Stomach (tissue), 4 donors: ENCODE data around the gene STEAP4.

Source experiments
- EP300 ChIP-seq: sonication (generic); formaldehyde crosslinking; IDR thresholded peaks from one replicate; pipeline ENCODE4 v1.6.1; 2017; ENCODE audit warnings: antibody characterized with exemption
- POLR2A ChIP-seq, 4 donors: fragments of 450-650 bp; IDR thresholded peaks; one replicate each; pipeline ENCODE4 v1.6.1; 2016; ENCODE audit warnings: antibody characterized with exemption in 4 of 4, control low read depth in 2 of 4, mild to moderate bottlenecking in 1 of 4, moderate library complexity in 1 of 4
- POLR2AphosphoS5 ChIP-seq, 3 donors: sonication (generic); formaldehyde crosslinking; IDR thresholded peaks; one replicate each; pipeline ENCODE4 v1.6.1; 2016; ENCODE audit warnings: antibody characterized with exemption in 3 of 3
- TF ChIP-seq, protein P1 (sequence below), 7 experiments: fragments of 450-650 bp in 4 of 7; fragments of 200-600 bp in 3 of 7; sonication (generic) in 3 of 7; IDR thresholded peaks; one replicate each; pipeline ENCODE4 v1.5.1; 2016 to 2019; ENCODE audit warnings: antibody characterized with exemption in 7 of 7, control low read depth in 2 of 7, mild to moderate bottlenecking in 1 of 7

DNA sequence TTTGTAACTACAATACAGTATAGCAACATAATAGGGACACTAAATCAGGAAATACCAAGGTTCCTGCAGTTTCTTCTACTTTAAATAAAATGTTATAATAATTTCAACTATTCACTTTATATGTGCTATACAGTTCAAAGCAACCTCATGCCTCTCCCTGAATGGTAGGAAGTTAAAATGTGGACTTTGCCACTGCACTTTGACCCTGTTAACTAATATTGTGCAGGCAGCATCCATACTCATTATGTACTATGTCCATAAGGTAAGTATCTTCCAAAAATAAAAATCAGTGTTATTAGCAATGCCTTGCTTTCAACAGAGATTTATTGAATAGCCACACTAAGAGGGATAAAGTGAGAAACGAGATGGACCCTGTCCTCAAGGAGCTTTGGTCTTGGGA is 4.8 kb downstream of the STEAP4 start:
- TF ChIP-seq, protein P1, sequence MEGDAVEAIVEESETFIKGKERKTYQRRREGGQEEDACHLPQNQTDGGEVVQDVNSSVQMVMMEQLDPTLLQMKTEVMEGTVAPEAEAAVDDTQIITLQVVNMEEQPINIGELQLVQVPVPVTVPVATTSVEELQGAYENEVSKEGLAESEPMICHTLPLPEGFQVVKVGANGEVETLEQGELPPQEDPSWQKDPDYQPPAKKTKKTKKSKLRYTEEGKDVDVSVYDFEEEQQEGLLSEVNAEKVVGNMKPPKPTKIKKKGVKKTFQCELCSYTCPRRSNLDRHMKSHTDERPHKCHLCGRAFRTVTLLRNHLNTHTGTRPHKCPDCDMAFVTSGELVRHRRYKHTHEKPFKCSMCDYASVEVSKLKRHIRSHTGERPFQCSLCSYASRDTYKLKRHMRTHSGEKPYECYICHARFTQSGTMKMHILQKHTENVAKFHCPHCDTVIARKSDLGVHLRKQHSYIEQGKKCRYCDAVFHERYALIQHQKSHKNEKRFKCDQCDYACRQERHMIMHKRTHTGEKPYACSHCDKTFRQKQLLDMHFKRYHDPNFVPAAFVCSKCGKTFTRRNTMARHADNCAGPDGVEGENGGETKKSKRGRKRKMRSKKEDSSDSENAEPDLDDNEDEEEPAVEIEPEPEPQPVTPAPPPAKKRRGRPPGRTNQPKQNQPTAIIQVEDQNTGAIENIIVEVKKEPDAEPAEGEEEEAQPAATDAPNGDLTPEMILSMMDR (IDR thresholded peaks at IDR 0.05), result no peak
- TF ChIP-seq POLR2AphosphoS5 (IDR thresholded peaks at IDR 0.05) (no peak), POLR2A (IDR thresholded peaks at IDR 0.05) (no peak), EP300 (no peak)
